ENCODE data around the gene KIAA1191.
"Not testable (repeated sequence)": the region's sequence is repeated elsewhere in the genome, so short reads cannot be mapped to it uniquely, and the experiment has no call there.

KIAA1191 gene, protein sequence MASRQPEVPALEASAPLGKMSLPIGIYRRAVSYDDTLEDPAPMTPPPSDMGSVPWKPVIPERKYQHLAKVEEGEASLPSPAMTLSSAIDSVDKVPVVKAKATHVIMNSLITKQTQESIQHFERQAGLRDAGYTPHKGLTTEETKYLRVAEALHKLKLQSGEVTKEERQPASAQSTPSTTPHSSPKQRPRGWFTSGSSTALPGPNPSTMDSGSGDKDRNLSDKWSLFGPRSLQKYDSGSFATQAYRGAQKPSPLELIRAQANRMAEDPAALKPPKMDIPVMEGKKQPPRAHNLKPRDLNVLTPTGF

DNA sequence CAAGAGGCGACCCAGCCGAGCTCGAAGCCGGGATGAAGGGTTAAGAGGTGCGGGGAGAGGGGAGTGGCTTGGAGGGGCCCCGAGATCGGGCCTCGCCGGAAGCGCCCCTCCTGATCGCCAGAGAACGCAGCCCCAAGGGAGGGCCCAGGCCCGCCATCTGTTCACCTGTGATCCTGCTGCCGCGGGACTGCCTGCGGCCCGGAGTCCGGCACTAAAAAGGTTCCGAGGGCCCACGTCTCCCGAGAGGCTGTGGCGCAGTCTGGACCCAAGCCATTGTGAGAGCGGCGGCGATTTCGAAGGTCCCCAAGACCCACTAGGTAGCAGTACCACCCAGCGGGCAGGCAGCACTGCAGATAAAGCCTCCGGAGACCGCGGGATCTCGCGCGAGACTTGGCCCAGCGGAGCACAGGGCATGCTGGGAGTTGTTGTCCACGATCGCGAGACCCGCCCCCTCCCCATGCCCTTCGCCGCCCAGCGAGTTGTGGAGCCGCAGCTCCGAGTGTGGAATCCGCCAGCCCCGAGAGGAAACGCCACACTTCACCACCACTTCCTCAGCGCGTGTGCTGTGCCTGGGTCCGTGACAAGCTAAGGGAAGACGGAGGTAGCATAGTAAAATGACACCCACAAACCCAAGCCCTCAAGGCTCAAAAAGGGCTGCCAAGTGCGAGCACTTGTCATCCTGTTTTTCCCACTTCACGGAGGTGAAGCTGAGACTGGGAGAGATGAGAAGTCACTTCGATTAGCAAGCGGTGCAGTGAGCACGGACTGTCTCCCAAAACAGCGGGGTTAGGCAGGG, at the start of gene KIAA1191:
KIAA1191 (minus strand) TSS at position 328 of the 796 bp plus-strand sequence. CDS start 2,256 bp downstream, outside the sequence.
- DNase-seq (ENCODE audit: low read depth): peak; percentile 94

DNA sequence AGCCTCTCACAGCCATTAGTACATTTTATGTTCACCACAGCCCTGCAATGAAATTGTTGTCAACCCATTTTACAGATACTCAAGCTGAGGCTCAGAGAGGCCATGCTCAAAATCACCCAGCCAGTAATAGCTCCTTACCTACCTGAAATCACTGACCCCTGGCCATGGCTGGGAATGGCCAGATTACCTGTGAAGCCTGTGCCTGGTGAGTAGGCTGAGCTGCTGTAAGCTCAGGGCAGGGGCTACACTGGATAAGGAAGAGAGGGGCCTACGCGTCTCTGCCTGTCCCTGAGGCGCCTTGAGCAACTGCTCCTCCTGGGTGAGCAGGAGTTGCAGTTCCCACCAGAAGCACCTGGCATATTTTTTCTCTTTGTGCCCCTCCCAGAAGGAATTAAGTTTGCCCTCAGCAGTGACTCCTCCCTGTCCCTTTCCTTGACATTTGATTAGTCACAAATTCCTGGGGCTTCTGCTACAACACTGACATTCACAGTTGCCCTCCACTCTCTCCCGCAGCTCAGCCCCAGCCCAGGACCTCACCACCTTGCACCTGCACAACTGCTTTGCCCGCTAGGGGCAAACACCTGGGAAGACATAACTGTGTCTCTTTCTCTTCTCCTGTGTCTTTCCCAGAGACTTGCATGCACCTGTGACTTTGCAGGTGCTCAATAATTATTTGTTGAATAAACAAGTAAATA, 49.1 kb upstream of the KIAA1191 start:
- no peak for DNase-seq (ENCODE audit: low read depth)

DNA sequence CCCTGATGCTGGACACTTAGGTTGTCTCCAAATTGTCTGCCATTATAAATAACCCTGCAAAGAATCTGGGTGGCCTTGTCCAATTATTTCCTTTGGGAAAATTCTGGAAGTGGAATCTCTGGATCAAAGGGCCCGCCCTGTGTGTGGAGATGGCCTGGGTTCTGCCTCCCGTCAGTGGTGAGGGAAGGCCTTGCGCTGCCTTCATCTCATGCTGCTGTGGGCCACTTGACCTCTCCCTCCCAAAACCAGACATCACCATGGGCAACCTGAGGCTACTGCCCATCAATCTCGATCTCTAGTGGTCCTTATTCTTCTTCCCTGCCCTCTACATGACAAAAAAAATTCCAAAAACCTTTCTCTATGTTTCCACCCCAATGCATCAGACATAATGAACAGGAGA, 48.2 kb upstream of the KIAA1191 start:
- no peak for DNase-seq (ENCODE audit: low read depth)

DNA sequence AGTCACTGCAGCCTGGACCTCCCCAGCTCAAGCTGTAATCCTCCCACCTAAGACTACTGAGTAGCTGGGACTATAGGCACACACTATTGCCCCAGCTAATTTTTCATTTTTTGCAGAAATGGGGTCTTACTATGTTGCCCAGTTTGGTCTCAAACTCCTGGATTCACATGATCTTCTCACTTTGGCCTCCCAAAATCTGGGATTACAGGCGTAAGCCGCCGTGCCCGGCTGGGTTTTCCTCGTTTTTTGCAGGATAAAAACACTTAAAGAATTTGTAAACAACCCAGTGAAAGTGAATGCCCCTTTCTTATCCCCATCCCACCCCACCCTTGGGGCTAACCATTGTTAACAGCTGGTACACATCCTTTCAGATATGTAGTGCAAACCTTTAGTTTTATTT, 47.0 kb upstream of the KIAA1191 start:
- DNase-seq (ENCODE audit: low read depth): no peak

DNA sequence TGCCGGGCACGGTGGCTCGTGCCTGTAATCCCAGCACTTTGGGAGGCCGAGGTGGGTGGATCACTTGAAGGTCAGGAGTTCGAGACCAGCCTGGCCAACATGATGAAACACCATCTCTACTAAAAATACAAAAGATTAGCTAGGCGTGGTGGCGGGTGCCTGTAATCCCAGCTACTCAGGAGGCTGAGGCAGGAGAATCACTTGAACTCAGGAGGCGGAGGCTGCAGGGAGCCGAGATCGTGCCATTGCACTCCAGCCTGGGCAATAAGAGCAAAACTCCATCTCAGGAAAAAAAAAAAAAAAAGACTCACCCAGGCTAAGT, 46.6 kb upstream of the KIAA1191 start:
- DNase-seq (ENCODE audit: low read depth): not testable (repeated sequence)

DNA sequence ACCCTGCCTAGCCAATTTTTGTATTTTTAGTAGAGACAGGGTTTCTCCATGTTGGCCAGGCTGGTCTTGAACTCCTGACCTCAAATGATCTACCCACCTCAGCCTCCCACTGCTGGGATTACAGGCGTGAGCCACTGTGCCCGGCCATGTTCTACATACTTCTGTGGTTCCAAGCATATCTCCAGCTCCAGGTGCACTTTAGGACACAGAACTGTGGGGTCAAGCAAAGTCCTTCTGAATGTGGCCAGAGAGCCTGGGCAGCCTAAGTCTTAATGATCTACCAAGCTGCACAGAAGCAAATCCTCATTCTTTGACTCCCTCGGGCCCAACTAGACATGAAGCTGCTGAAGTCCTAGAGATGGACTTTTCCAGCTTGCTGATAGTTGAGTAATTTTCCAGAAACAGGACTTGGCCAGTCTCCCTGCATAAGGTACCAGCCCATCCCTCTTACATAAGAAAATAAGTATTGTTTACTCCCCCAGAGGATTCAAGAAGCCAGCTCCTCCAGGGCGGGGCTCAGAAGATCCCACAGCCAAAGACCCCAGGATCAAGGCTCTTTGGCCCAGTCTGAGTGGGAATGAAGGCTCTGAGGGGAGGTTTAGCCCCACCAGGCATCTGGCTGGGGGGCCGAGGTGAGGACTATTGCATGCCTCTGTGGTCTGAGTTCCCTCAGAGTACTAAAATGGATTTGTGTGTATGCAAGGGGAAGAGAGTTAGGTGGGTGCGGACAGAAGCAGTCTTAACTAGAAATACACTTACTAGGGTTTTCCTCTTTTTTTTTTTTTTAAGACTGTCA, 46.1 kb upstream of the KIAA1191 start:
- DNase-seq (ENCODE audit: low read depth): no peak

DNA sequence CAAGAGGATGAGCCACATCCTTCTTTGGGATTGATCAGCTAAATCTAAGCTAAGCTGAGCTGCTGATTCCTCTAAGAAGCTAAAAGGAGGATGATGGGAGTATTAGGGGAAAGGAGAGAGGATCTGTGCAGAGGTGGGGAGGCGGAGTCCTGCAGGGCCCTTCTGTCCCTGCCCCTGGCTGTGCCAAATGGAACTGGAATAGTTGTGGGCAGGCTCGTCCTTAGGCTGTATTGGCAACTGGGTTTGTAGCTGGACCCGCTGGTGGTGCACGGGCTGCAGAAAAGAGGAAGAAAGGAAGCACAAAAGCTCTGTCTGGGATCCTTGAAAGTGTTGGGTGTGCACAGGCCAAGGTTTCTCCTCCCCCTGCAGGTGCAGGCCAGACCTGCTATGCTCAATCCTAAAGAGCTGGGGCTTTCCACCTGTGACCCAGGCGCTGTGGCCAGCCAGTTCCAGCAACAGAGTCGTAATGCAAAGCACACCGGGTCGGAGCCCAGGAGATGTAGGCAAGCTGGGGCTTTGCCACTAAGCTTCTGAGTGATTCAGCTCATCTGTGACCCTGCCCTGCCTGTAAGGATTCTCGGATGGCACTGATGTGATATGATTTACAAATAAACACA, 45.0 kb upstream of the KIAA1191 start:
- no peak for DNase-seq (ENCODE audit: low read depth)

DNA sequence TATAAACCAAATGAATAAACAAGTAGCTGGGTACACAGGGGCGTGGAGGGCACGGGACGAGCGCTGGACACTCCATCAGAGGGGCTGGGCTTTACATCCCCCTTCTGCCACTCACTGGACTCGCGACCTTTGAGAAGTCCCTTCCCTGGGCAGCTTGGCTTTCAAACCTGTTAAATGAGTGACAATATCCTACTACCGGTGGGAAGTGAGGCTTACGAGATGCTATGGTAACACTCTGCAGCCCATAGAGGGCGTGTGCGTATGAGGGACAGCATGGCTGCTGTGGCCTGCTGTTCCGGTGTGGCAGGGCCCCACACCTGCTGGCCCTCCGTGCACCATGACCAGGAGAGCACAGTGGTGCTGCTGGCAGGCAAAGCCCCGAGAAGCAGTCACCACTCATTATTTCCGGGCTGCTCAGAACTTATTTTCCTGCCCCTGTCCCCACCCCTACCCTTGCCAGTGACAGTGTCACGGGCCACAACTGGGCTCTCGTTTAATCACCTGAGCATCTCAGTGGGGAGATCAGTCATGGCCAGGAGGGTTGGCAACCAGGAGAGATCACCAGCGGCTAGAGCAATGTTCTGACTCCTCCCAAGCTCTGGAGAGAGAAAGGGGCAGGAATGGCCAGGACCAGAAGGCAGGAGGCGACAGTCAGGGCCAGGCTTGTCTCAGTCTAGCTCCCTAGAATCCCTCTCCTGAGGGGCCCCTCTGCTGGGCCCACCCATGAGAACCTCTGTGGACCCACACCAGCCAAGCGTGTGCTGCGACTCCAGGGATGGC, 44.3 kb upstream of the KIAA1191 start:
- DNase-seq (ENCODE audit: low read depth): no peak

DNA sequence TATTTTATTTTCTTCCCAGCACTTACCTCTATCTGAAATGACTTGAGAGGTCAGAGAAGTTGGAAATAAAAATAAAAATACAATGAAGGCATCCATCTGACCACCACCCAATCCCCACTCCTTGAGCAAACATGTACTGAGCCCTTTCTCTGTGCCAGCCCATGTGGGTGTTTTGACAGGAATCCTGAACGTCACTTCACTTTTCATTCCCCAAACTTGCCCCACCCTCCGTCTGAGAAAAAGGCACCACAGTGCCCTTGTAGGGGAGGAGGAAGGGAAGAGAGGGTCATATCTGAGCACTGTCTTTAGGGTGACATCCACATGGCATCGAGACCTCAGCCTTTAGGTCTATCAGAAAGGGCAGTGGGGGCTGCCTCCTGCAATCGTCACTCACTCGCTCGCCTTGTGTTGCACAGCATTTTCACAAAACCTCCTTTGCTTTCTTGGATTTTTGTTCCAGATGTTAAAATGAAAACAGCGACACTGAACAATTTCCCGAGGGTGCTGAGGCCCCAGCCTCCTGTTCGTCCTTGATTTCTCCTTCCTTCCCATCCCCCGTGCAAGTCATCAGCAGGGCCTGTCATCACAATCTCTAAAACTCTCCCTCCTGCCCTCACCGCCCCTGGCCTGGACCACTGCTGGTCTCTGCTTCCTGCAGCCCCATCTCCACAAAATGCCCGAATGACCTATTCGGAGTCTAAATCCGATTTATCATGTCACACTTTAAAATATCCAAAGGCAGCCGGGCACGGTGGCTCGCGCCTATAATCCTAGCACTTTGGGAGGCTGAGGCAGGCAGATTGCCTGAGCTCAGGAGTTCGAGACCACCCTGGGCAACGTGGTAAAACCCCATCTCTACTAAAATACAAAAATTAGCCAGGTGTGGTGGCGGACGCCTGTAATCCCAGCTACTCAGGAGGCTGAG, 40.0 kb upstream of the KIAA1191 start:
- DNase-seq (ENCODE audit: low read depth): no peak

DNA sequence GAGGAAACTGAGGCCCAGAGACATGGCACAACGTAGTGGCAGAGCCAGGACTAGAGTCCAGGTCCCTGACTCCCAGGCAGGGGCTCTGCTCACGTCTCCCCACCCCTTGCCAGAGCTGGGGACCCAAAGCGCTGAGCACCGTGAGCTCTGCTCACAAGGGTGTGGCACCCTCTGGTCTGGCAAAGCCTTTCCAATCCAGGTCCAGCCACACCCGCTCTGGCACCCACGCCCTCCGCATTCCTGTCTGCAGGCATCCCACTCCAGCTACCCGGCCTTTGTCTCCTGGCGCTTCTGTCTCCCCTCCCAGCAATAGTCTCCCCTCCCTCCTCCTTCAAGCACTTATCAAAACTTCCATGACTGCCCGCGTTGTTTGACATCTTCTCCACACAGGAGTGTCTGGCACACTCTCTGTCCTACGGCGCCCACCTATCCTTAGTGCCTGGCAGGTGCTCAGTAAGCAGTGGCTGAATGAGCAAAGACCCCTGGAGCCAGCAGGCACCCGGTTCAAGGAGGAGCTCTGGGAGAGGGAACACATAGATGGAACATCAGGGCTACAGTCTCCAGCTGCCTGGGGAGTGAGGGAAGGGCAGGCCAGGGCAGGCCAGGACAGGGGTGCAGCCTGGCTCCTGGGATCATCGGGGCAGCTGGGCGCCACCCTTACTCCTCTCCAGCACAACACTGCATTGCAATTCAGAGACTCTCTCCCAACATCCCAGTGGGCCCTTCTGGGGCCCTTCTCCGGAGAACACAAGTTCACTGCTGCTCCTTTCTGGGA, 39.0 kb upstream of the KIAA1191 start:
- no peak for DNase-seq (ENCODE audit: low read depth)

DNA sequence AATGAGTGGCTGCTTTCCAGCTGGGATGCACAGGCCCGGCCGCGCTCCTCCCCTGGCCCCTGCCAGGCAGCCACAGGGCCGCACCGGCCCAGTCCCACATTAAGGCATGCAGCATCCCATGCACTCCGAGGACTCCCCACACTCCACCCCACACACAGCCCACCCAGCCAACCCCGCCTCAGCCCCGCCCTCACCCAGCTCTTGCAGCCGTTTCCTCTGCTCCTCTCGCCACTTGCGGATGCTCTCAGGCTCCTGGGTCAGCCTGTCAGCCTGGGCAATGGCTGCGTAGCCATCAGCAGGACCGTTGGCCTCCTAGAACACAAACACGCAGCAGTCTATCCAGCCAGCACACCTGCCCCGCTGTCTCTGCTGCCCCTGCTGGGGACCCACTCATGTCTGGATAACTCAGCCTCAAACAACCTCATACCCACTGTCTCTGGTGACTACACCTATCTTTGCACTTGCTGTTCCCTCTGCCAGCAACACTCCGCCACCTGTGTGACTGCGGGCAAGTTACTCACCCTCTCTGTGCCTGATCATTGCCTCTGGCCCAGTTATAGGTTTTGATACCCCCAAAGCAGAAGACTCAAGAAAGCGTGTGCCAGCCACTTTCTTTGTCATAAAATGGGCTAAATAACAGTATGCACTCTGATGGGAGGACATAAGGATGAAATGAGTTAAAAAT, 36.3 kb upstream of the KIAA1191 start:
- DNase-seq (ENCODE audit: low read depth): no peak

DNA sequence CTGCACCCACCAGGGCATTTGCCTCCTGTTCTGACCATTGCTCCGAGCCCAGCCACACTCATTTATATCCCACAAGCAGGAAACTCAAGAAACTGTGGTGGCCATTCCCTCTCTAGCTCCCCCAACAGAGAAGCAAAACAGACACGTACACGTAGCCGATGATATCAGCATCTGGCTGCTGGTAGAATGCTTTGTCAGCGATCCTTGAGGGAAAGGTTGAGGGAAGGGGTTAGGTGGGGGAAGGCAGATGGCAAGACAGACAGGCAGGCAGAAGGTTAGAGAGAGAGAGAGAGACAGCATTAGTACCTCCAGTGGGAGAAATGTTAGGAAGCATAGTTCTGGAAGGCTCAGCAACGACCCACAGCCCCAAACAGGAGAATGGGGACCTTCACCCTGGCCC, 34.8 kb upstream of the KIAA1191 start:
- no peak for DNase-seq (ENCODE audit: low read depth)

DNA sequence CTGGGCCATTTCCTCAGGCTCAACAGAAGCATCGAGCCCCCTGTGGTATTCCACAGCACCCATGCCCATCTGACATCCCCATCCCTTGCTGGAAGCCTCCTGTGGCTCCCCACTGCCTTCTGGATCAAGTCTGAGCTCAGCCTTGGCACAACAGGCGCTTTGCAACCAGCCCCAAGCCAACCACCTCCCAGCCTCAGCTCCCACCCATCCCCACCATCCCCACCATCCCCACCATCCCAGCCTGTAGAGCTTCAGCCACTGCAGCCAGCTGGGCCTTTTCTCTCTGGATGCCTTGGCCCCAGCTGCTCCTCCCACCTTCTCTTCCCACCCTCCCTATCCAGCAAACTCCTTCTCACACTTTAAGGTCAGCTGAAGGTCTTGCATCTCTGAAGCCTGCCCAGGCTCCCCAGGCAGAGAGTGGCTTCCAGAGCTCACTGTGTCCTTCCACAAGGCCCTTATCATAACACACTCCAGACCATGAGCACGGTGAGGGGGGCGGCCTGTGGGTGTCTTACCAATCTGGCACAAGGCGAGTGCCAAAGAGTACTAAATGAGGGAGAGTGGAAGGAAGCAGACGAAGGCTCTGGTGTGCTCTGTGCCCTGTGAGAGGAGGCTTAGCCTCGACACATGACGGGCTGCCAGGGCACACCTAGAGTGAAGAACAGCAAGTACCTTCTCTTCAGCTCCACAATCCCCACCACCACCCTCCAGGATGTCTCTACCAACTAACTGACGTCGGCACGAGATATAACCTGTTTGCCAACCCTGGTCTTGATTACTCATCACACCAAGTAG, 33.5 kb upstream of the KIAA1191 start:
- no peak for DNase-seq (ENCODE audit: low read depth)

DNA sequence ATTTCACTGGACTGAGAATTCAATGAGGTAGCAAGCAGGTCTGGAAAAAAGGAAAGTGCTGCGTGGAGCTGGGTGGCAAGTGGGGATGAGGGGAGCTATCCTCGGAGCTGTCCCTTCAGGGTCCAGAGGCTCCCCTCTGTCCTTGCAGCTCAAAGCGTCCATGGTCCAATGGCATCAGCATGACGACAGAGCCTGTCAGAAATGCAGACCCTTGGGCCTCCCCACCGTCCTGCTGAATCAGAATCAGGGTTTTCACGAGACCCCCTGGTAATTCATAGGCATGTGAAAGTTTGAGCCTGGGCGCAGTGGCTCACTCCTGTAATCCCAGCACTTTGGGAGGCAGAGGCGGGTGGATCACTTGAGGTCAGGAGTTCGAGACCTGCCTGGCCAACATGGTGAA, 32.5 kb upstream of the KIAA1191 start:
- no peak for DNase-seq (ENCODE audit: low read depth)

DNA sequence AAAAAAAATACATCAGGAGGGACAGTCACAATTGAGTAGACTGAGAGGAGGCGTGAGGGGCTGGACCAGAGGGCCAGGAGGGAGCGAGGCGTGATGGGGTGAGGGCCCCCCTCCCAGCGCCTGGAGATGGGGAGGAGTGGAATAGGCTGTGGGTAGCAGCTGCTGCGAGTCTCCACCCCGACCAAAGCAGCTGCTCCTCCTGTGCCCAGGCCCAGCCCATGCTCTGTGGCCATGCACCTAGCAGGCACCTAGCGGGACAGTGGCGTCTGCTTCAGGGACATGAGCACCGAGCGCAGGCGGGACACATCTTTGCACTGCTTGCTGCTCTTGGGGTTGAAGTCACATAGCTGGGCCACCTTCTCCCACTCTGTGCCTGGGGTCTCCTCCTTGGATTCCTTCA, 31.0 kb upstream of the KIAA1191 start:
- DNase-seq (ENCODE audit: low read depth): no peak

DNA sequence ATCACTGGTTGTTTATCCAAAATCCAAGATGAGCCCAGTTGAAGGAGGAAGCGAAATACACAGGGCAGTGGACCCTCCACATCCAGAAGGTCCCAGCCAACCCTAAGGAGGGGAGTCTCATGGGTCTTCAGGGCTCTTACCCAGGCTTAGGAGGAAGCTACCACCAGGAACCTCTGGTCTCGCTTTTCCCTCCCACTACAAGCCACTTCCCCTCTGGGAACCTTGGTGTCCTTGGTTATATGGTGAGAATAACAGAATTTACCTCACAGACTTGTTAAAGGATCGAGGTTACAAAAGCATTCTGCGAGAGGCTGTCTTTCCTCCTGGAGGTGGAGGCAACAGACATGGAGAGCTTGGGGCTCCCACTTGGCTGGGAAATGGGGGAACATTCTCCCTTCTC, 30.4 kb upstream of the KIAA1191 start:
- no peak for DNase-seq (ENCODE audit: low read depth)

DNA sequence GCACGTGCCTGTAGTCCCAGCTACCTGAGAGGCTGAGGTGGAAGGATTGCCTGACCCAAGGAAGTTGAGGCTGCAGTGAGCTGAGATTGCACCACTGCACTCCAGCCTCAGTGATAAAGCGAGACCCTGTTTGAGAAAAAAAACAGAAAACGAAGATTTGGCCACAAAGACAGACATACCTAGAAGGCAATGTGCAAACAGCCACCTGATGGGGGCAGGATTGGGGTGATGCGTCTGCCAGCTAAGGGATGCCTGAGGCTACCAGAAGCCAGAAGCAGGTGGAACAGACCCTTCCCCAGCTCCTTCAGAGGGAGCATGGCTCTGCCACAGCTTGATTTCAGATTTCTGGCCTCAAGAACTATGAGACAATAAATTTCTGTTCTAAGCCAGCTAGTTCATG, 29.9 kb upstream of the KIAA1191 start:
- no peak for DNase-seq (ENCODE audit: low read depth)

All from T-helper 22 cell (primary cell).